H1 (cell line): Measurements from ENCODE around the gene GRM8. TPM values are rescaled to one million over a fixed set of nuclear protein-coding genes. Genes with fewer than 3 reads are reported as not detected.

Source experiments
- polyA plus RNA-seq, 7 experiments: library from polyadenylated mRNA; depleted of rRNA in 3 of 7; stranded (reverse) in 5 of 7; unstranded in 2 of 7; fragments of >200 nt in 5 of 7; fragments of 200-250 nt in 2 of 7; gene quantifications; 1 replicate in 5 of 7; 2 replicates in 1 of 7; 4 replicates in 1 of 7; pipeline versions ENCODE4 v1.2.1 to v1.2.3, GENCODE V29; 2011 to 2013; ENCODE audit warnings: missing spikeins in 2 of 7, mixed read lengths in 2 of 7
- total RNA-seq: library from RNA; stranded (reverse); fragmentation: NEBNext Ultra II Directional; extraction: Animal tissue kit (Norgen Biotek cat#: 25700); gene quantifications from 2 replicates; pipeline ENCODE4 v1.2.1, GENCODE V29; 2021
- TF ChIP-seq, protein P1 (sequence below): IDR thresholded peaks from 2 replicates; pipeline ENCODE4 v1.6.1; 2012; ENCODE audit warnings: inconsistent platforms

The GRM8 gene
- total and polyA plus RNA-seq, 2 of the 8 experiments (the other 6 are each of a cell fraction or from before 2014, with no cell fraction given): 2.6 to 2.8 TPM

DNA sequence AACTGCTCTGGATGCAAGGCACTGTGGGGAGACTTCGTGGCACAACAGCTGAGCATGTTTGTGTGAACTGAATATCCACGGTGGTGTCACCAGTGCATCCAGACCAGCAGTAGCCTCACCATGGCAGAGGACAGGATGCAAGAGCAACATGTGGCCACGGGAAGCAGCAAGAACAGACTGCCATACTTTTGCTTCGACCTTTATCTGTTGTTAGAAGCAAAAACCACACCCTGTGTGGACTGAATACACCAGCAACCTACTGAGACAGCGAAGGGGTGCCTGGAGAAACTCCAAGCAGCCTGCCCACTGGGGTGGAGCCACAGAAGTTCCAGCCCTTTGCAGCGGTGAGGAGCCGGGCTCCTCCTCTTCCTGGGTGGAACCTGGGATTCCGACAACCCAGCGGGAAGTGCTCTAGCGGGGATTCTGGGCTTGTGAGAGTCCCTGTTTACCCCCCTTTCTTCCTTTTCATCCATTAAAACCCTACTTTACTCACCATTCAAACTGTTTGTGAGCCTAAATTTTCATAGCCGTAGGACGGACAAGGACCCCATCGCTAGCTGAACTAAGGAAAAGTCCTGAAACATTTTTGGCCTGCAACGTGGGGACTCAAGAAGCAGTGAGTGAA is 584.9 kb downstream of the GRM8 start (continued):
- TF ChIP-seq, protein P1, sequence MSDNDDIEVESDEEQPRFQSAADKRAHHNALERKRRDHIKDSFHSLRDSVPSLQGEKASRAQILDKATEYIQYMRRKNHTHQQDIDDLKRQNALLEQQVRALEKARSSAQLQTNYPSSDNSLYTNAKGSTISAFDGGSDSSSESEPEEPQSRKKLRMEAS: no peak
